H9 (cell line): Measurements from ENCODE around the gene ANKIB1. TPM values are rescaled to one million over a fixed set of nuclear protein-coding genes. Genes with fewer than 3 reads are reported as not detected.

ENCODE experiments used
- DNase-seq: peaks from one replicate; pipeline ENCODE4 v3.0.0-alpha.2; 2017
- H2AFZ ChIP-seq: one replicate; pipeline ENCODE4 v1.6.1; 2013; ENCODE audit warnings: mild to moderate bottlenecking, low read length, control low read depth, moderate library complexity
- H2AK5ac ChIP-seq: 2 replicates; pipeline ENCODE4 v1.6.1; 2013; ENCODE audit warnings: low read length, control low read depth, mixed read lengths; ENCODE audit not compliant: insufficient read length
- H2BK120ac ChIP-seq: one replicate; pipeline ENCODE4 v1.6.1; 2013; ENCODE audit warnings: low read depth, mild to moderate bottlenecking, low read length, control low read depth, inconsistent platforms; ENCODE audit not compliant: poor library complexity, severe bottlenecking
- H2BK12ac ChIP-seq: 2 replicates; pipeline ENCODE4 v1.6.1; 2013; ENCODE audit warnings: low read length, control low read depth, mixed read lengths, low read depth; ENCODE audit not compliant: insufficient read length
- H2BK15ac ChIP-seq: 2 replicates; pipeline ENCODE4 v1.6.1; 2013; ENCODE audit warnings: low read depth, low read length, control low read depth
- H2BK20ac ChIP-seq: one replicate; pipeline ENCODE4 v1.6.1; 2013; ENCODE audit warnings: low read depth, mild to moderate bottlenecking, low read length, control low read depth, inconsistent platforms; ENCODE audit not compliant: poor library complexity, severe bottlenecking
- H2BK5ac ChIP-seq: 2 replicates; pipeline ENCODE4 v1.6.1; 2013; ENCODE audit warnings: low read length, control low read depth, mixed read lengths; ENCODE audit not compliant: insufficient read length
- H3K14ac ChIP-seq: 2 replicates; pipeline ENCODE4 v1.6.1; 2013; ENCODE audit warnings: low read length, control low read depth; ENCODE audit not compliant: insufficient read depth
- H3K18ac ChIP-seq: 2 replicates; pipeline ENCODE4 v1.6.1; 2013; ENCODE audit warnings: low read depth, mild to moderate bottlenecking, mixed read lengths, low read length, control low read depth; ENCODE audit not compliant: insufficient read length
- H3K23ac ChIP-seq: 2 replicates; pipeline ENCODE4 v1.6.1; 2013; ENCODE audit warnings: low read length, control low read depth, mixed read lengths, low read depth; ENCODE audit not compliant: insufficient read length
- H3K23me2 ChIP-seq: 2 replicates; pipeline ENCODE4 v1.6.1; 2013; ENCODE audit warnings: low read depth, mild to moderate bottlenecking, mixed read lengths, low read length, control low read depth; ENCODE audit not compliant: insufficient read length, poor library complexity, severe bottlenecking
- H3K27ac ChIP-seq: 2 replicates; pipeline ENCODE4 v1.5.1; 2013; ENCODE audit warnings: low read length, control low read depth, mixed read lengths, low read depth; ENCODE audit not compliant: insufficient read length
- H3K27me3 ChIP-seq: 2 replicates; pipeline ENCODE4 v1.6.1; 2013; ENCODE audit warnings: low read length, control low read depth, inconsistent platforms; ENCODE audit not compliant: insufficient read depth
- H3K4ac ChIP-seq: 2 replicates; pipeline ENCODE4 v1.6.1; 2013; ENCODE audit warnings: low read depth, mild to moderate bottlenecking, control low read depth, inconsistent platforms, low read length, moderate library complexity
- H3K4me1 ChIP-seq: 2 replicates; pipeline ENCODE4 v1.6.1; 2013; ENCODE audit warnings: low read length, control low read depth, inconsistent platforms; ENCODE audit not compliant: insufficient read depth
- H3K4me2 ChIP-seq: 2 replicates; pipeline ENCODE4 v1.6.1; 2013; ENCODE audit warnings: low read length, control low read depth, mixed read lengths; ENCODE audit not compliant: insufficient read length, insufficient read depth
- H3K56ac ChIP-seq: 2 replicates; pipeline ENCODE4 v1.6.1; 2013; ENCODE audit warnings: low read depth, mild to moderate bottlenecking, mixed read lengths, low read length, control low read depth; ENCODE audit not compliant: insufficient read length
- H3K79me1 ChIP-seq: 2 replicates; pipeline ENCODE4 v1.6.1; 2013; ENCODE audit warnings: low read depth, mild to moderate bottlenecking, moderate library complexity, low read length, control low read depth, inconsistent platforms; ENCODE audit not compliant: insufficient read depth, poor library complexity, severe bottlenecking
- H3K79me2 ChIP-seq: 2 replicates; pipeline ENCODE4 v1.6.1; 2013; ENCODE audit warnings: low read length, control low read depth, inconsistent platforms; ENCODE audit not compliant: insufficient read depth
- H3K9ac ChIP-seq: 2 replicates; pipeline ENCODE4 v1.6.1; 2013; ENCODE audit warnings: low read length, control low read depth, mixed read lengths; ENCODE audit not compliant: insufficient read length; ENCODE audit errors: extremely low read depth
- H3K9me3 ChIP-seq: one replicate; pipeline ENCODE4 v1.6.1; 2013; ENCODE audit warnings: low read depth, low read length, inconsistent platforms; ENCODE audit not compliant: control insufficient read depth
- H3T11ph ChIP-seq: one replicate; pipeline ENCODE4 v1.6.1; 2013; ENCODE audit warnings: mild to moderate bottlenecking, low read length, control low read depth, inconsistent platforms
- H4K20me1 ChIP-seq: one replicate; pipeline ENCODE4 v1.6.1; 2013; ENCODE audit not compliant: control insufficient read depth, insufficient read length, insufficient read depth
- H4K5ac ChIP-seq: 2 replicates; pipeline ENCODE4 v1.6.1; 2013; ENCODE audit warnings: low read depth, mild to moderate bottlenecking, mixed read lengths, low read length, control low read depth; ENCODE audit not compliant: insufficient read length
- H4K8ac ChIP-seq: replicated peaks from 2 replicates; pipeline ENCODE4 v1.6.1; 2013; ENCODE audit warnings: low read length, control low read depth, mixed read lengths, low read depth; ENCODE audit not compliant: insufficient read length
- H4K91ac ChIP-seq: 2 replicates; pipeline ENCODE4 v1.6.1; 2013; ENCODE audit warnings: low read depth, mild to moderate bottlenecking, moderate library complexity, mixed read lengths, low read length, control low read depth; ENCODE audit not compliant: insufficient read length
- H3K27ac Mint-ChIP-seq, 3 experiments: 2 replicates in 2 of 3; 3 replicates in 1 of 3; pipeline ENCODE4 v1.8.0; 2020 to 2021; ENCODE audit warnings: mixed read lengths in 3 of 3, mild to moderate bottlenecking in 1 of 3, moderate library complexity in 1 of 3
- H3K27me3 Mint-ChIP-seq: 2 replicates; pipeline ENCODE4 v1.8.0; 2021; ENCODE audit warnings: low read depth, mild to moderate bottlenecking, moderate library complexity, mixed read lengths
- H3K36me3 Mint-ChIP-seq, 3 experiments: 2 replicates in 2 of 3; 3 replicates in 1 of 3; pipeline ENCODE4 v1.8.0; 2020 to 2021; ENCODE audit warnings: low read depth in 3 of 3, mixed read lengths in 3 of 3; ENCODE audit not compliant: insufficient read depth in 1 of 3
- H3K4me1 Mint-ChIP-seq, 2 experiments: 2 replicates each; pipeline ENCODE4 v1.8.0; 2020; ENCODE audit warnings: mixed read lengths in 2 of 2
- H3K4me3 Mint-ChIP-seq, 2 experiments: 2 replicates in 1 of 2; 3 replicates in 1 of 2; pipeline ENCODE4 v1.8.0; 2020 to 2021; ENCODE audit warnings: mild to moderate bottlenecking in 2 of 2, mixed read lengths in 2 of 2, moderate library complexity in 1 of 2
- H3K9me3 Mint-ChIP-seq, 2 experiments: 2 replicates in 1 of 2; 3 replicates in 1 of 2; pipeline ENCODE4 v1.8.0; 2020; ENCODE audit warnings: mild to moderate bottlenecking in 2 of 2, mixed read lengths in 2 of 2, moderate library complexity in 1 of 2
- CTCF ChIP-seq: fragments of 200-600 bp; sonication (generic); conservative IDR thresholded peaks from 3 replicates; pipeline ENCODE4 v1.8.0; 2021; ENCODE audit warnings: antibody characterized with exemption, mild to moderate bottlenecking
- WGBS: extraction: QIAGEN DNeasy Blood & Tissue Kit; methylation state at CpG from one replicate; pipeline ENCODE4 v1.1.7; 2013; ENCODE audit warnings: missing lambda C conversion rate, low lambda C conversion rate, mixed read lengths; ENCODE audit not compliant: insufficient read length; ENCODE audit errors: extremely low coverage; 5-methylcytosine and 5-hydroxymethylcytosine counted together
- total RNA-seq: library from RNA; stranded (reverse); gene quantifications from 2 replicates; pipeline ENCODE4 v1.2.1, GENCODE V29; 2021

The ANKIB1 gene
- total RNA-seq, 1 experiment from 2014 or later: 42.0 TPM

- Histone ChIP-seq H3K79me2 (peaks cover 9% of the 10 kb centered on the region; the same call in 1 of the 2 replicates), H4K8ac (no peak overlapping the region)
- no peak for DNase-seq
Observed at GRCh38 chr7:92242972-92243371, 2.8 kb upstream of the ANKIB1 start.

More at GRCh38 chr7:92242972-92243371, 2.8 kb upstream of the ANKIB1 start:
- Histone ChIP-seq H2AFZ (no peak overlapping the region), H3K27ac (no peak overlapping the region), H2BK120ac (no peak overlapping the region), H2AK5ac (no peak overlapping the region), H3K4ac (no peak overlapping the region), H2BK15ac (no peak overlapping the region), H2BK5ac (no peak overlapping the region), H3K9ac (no peak overlapping the region), H3K79me1 (peaks cover 2% of the 10 kb centered on the region), H3K14ac (no peak overlapping the region), H2BK12ac (no peak overlapping the region), H3K27me3 (no peaks in the 10 kb centered on the region), H4K5ac (no peak overlapping the region), H3K9me3 (no peaks in the 10 kb centered on the region), H2BK20ac (no peak overlapping the region), H3K4me1 (no peaks in the 10 kb centered on the region; the same call in 1 of the 2 replicates), H3K56ac (no peak overlapping the region), H3T11ph (no peak overlapping the region), H3K18ac (no peak overlapping the region), H4K20me1 (no peaks in the 10 kb centered on the region), H4K91ac (no peak overlapping the region), H3K23ac (no peak overlapping the region), H3K23me2 (peaks cover 7% of the 10 kb centered on the region), H3K4me2 (no peak overlapping the region)
- TF ChIP-seq CTCF: no peak
- Mint-ChIP-seq H3K9me3 (no peaks in the 10 kb centered on the region; a peak in 1 of 5 replicates), H3K36me3 (peaks cover 0 to 19% (median 10%) of the 10 kb centered on the region in 3 experiments; a peak in 5 of 7 replicates), H3K27ac (no peak overlapping the region), H3K27me3 (no peaks in the 10 kb centered on the region), H3K4me1 (peaks cover 23 to 25% of the 10 kb centered on the region in 2 experiments), H3K4me3 (no peak overlapping the region; a peak in 1 of 5 replicates)
- no CpG with 5 or more reads among the region's 6 CpGs for WGBS
